Neuronal stem cell (in vitro differentiated cells): ENCODE measurements around the gene DIRAS1.
A peak's percentile ranks its signal among the peaks of the same experiment; 100 is the strongest.

Experiments
- DNase-seq: peaks from one replicate; pipeline ENCODE4 v3.0.0-alpha.2; 2013; ENCODE audit warnings: low spot score
- H2AFZ ChIP-seq: one replicate; pipeline ENCODE4 v1.6.1; 2013; ENCODE audit warnings: mild to moderate bottlenecking, low read length, inconsistent platforms
- H2AK5ac ChIP-seq: 2 replicates; pipeline ENCODE4 v1.6.1; 2013; ENCODE audit warnings: low read depth, mild to moderate bottlenecking, inconsistent platforms, low read length, moderate library complexity, mixed read lengths
- H2BK120ac ChIP-seq: 2 replicates; pipeline ENCODE4 v1.6.1; 2013; ENCODE audit warnings: low read depth, mild to moderate bottlenecking, inconsistent platforms, low read length, moderate library complexity, mixed read lengths
- H2BK12ac ChIP-seq: one replicate; pipeline ENCODE4 v1.6.1; 2013; ENCODE audit warnings: low read length, inconsistent platforms
- H2BK15ac ChIP-seq: 2 replicates; pipeline ENCODE4 v1.6.1; 2013; ENCODE audit warnings: mild to moderate bottlenecking, low read length, inconsistent platforms, mixed read lengths
- H2BK5ac ChIP-seq: one replicate; pipeline ENCODE4 v1.6.1; 2013; ENCODE audit warnings: inconsistent platforms, mild to moderate bottlenecking, low read length, moderate library complexity
- H3K14ac ChIP-seq: one replicate; pipeline ENCODE4 v1.6.1; 2013; ENCODE audit warnings: low read length, inconsistent platforms
- H3K18ac ChIP-seq: 2 replicates; pipeline ENCODE4 v1.6.1; 2013; ENCODE audit warnings: low read length, inconsistent platforms
- H3K23ac ChIP-seq: 2 replicates; pipeline ENCODE4 v1.6.1; 2013; ENCODE audit warnings: low read depth, mild to moderate bottlenecking, mixed read lengths, low read length, inconsistent platforms; ENCODE audit not compliant: poor library complexity
- H3K27ac ChIP-seq: replicated peaks from 3 replicates; pipeline ENCODE4 v1.5.1; 2013; ENCODE audit warnings: low read length, inconsistent platforms
- H3K27me3 ChIP-seq, 3 experiments: 2 replicates each; pipeline ENCODE4 v1.6.1; 2013; ENCODE audit warnings: low read length in 3 of 3, mild to moderate bottlenecking in 2 of 3, inconsistent platforms in 1 of 3, low read depth in 1 of 3, mixed read lengths in 1 of 3, moderate library complexity in 1 of 3; ENCODE audit not compliant: control insufficient read depth in 3 of 3, insufficient read depth in 3 of 3
- H3K36me3 ChIP-seq, 2 donors: replicated peaks in 1 of 2; 2 replicates each; pipeline ENCODE4 v1.6.1; 2013; ENCODE audit warnings: low read length in 2 of 2; ENCODE audit not compliant: control insufficient read depth in 2 of 2, insufficient read depth in 2 of 2
- H3K4ac ChIP-seq: 2 replicates; pipeline ENCODE4 v1.6.1; 2013; ENCODE audit warnings: inconsistent platforms, mild to moderate bottlenecking, low read length, moderate library complexity
- H3K4me1 ChIP-seq, 2 donors: 1 replicate in 1 of 2; 2 replicates in 1 of 2; pipeline ENCODE4 v1.6.1; 2013; ENCODE audit warnings: low read length in 2 of 2, low read depth in 1 of 2; ENCODE audit not compliant: control insufficient read depth in 2 of 2, insufficient read depth in 1 of 2
- H3K4me2 ChIP-seq: one replicate; pipeline ENCODE4 v1.6.1; 2013; ENCODE audit warnings: mild to moderate bottlenecking, low read length, inconsistent platforms; ENCODE audit not compliant: insufficient read depth, poor library complexity, severe bottlenecking
- H3K4me3 ChIP-seq, 2 donors: 2 replicates each; pipeline ENCODE4 v1.5.1; 2013; ENCODE audit warnings: low read length in 2 of 2, mild to moderate bottlenecking in 2 of 2, inconsistent platforms in 1 of 2, moderate library complexity in 1 of 2
- H3K79me1 ChIP-seq: one replicate; pipeline ENCODE4 v1.6.1; 2013; ENCODE audit warnings: low read depth, mild to moderate bottlenecking, inconsistent platforms, low read length, moderate library complexity
- H3K9ac ChIP-seq: one replicate; pipeline ENCODE4 v1.6.1; 2013; ENCODE audit warnings: mild to moderate bottlenecking, low read depth, low read length, inconsistent platforms; ENCODE audit not compliant: poor library complexity
- H3K9me3 ChIP-seq, 2 donors: replicated peaks in 1 of 2; 2 replicates each; pipeline versions ENCODE3 to v1.6.1; 2013; ENCODE audit warnings: low read length in 2 of 2, mild to moderate bottlenecking in 2 of 2, inconsistent platforms in 1 of 2, low read depth in 1 of 2, mixed read lengths in 1 of 2, moderate library complexity in 1 of 2; ENCODE audit not compliant: control insufficient read depth in 2 of 2, insufficient read depth in 1 of 2
- H4K8ac ChIP-seq: one replicate; pipeline ENCODE4 v1.6.1; 2013; ENCODE audit warnings: low read depth, mild to moderate bottlenecking, inconsistent platforms, low read length, moderate library complexity
- H4K91ac ChIP-seq: one replicate; pipeline ENCODE4 v1.6.1; 2013; ENCODE audit warnings: low read length, low read depth, mild to moderate bottlenecking, inconsistent platforms; ENCODE audit not compliant: poor library complexity
- WGBS, 2 donors: extraction: QIAGEN DNeasy Blood & Tissue Kit; methylation state at CpG; one replicate each; pipeline ENCODE4 v1.1.7; 2013; ENCODE audit warnings: missing lambda C conversion rate in 2 of 2, mixed read lengths in 1 of 2; ENCODE audit not compliant: insufficient read length in 2 of 2, insufficient replicate concordance in 1 of 2; ENCODE audit errors: extremely low coverage in 2 of 2; 5-methylcytosine and 5-hydroxymethylcytosine counted together

Gene DIRAS1

DNA sequence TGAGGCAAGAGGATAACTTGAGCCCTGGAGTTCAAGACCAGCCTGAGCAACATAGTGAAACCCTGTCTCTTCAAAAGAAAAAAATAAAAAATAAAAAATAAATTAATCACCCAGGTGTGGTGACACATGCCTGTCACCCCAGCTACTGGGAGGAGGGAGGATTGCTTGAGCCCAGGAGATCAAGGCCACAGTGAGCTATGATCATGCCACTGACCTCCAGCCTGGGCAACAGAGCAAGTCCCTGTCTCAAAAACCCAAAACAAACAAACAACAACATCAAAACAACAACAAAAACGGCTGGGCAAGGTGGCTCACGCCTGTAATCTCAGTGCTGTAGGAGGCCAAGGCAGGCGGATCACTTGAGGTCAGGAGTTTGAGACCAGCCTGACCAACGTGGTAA lies 22.9 kb upstream of the DIRAS1 start:
- H4K8ac ChIP-seq: no peak overlapping the region
- DNase-seq: no peak
- H3K18ac ChIP-seq: no peak overlapping the region
- no peaks in the 10 kb centered on the region for H3K36me3 ChIP-seq
- no peak overlapping the region for H3K27ac ChIP-seq
- H3K9me3 ChIP-seq: peaks cover 0 to 3% of the 10 kb centered on the region in 2 donors
- peaks cover 5% of the 10 kb centered on the region in 2 donors for H3K4me1 ChIP-seq
- no peak overlapping the region for H3K4me3 ChIP-seq
- no peak overlapping the region for H2BK12ac ChIP-seq
- peaks cover 0 to 2% (median 0%) of the 10 kb centered on the region in 3 experiments for H3K27me3 ChIP-seq
- H3K79me1 ChIP-seq: peaks cover 7% of the 10 kb centered on the region
- no peak overlapping the region for H2AK5ac ChIP-seq
- H2BK15ac ChIP-seq: no peak overlapping the region
- H3K4ac ChIP-seq: no peak overlapping the region
- no peak overlapping the region for H3K4me2 ChIP-seq
- no peak overlapping the region for H3K14ac ChIP-seq
- H2AFZ ChIP-seq: no peak overlapping the region
- no peak overlapping the region for H4K91ac ChIP-seq
- H3K9ac ChIP-seq: no peak overlapping the region
- no peak overlapping the region for H3K23ac ChIP-seq
- WGBS, 2 donors: no CpG with 5 or more reads among the region's 4 CpGs
- no peak overlapping the region for H2BK5ac ChIP-seq
- no peak overlapping the region for H2BK120ac ChIP-seq

DNA sequence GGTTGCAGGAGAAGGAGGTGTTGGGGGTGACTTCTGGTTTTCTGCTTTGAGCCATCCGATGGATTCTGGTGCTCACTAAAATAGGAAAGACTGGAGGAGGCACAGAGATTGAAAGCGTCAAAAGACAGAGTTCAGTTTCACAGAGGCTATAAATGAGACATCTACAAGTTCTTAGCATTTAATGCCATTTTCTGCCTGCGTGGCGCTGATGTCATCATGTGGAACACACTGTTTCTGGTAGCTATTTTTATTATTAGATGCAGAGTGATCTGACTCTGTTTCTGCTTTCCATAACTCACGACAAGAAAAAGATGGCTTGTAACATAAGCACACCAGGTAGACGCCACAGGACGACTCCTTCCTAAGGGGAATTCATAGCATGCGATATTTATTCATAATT lies 21.9 kb upstream of the DIRAS1 start:
- no peak overlapping the region for H2BK120ac ChIP-seq
- no peak overlapping the region for H2BK5ac ChIP-seq
- no peak overlapping the region for H3K18ac ChIP-seq
- H2AK5ac ChIP-seq: no peak overlapping the region
- peaks cover 10% of the 10 kb centered on the region for H3K79me1 ChIP-seq
- no peak overlapping the region for H4K91ac ChIP-seq
- H4K8ac ChIP-seq: no peak overlapping the region
- H3K27ac ChIP-seq: no peak overlapping the region
- no peak overlapping the region for H2AFZ ChIP-seq
- no CpG with 5 or more reads among the region's 8 CpGs for WGBS, 2 donors
- H3K14ac ChIP-seq: no peak overlapping the region
- no peak overlapping the region for H2BK15ac ChIP-seq
- H3K4me2 ChIP-seq: no peak overlapping the region
- H3K4me3 ChIP-seq: no peak overlapping the region
- H3K9me3 ChIP-seq: no peaks in the 10 kb centered on the region
- H3K36me3 ChIP-seq: no peaks in the 10 kb centered on the region
- peaks cover 5 to 7% of the 10 kb centered on the region in 2 donors for H3K4me1 ChIP-seq
- H3K4ac ChIP-seq: no peak overlapping the region
- no peak overlapping the region for H3K23ac ChIP-seq
- DNase-seq: no peak
- no peak overlapping the region for H3K9ac ChIP-seq
- H3K27me3 ChIP-seq: no peaks in the 10 kb centered on the region
- no peak overlapping the region for H2BK12ac ChIP-seq

- no peak overlapping the region for H4K91ac ChIP-seq
- H3K27me3 ChIP-seq: no peaks in the 10 kb centered on the region
- H3K79me1 ChIP-seq: peaks cover 15% of the 10 kb centered on the region
- peak overlapping the region; percentile 82 for H2AFZ ChIP-seq
- H3K4ac ChIP-seq: no peak overlapping the region
- no peak overlapping the region for H3K14ac ChIP-seq
- H3K36me3 ChIP-seq: peaks cover 15 to 19% of the 10 kb centered on the region in 2 donors
- no peak overlapping the region for H2BK15ac ChIP-seq
- peak overlapping the region in 1 of 2 donors; percentile 30 for H3K4me3 ChIP-seq
- H3K23ac ChIP-seq: no peak overlapping the region
- no peak overlapping the region for H2BK12ac ChIP-seq
- no CpG with 5 or more reads among the region's 13 CpGs for WGBS, 2 donors
- H3K4me1 ChIP-seq: peaks cover 5 to 7% of the 10 kb centered on the region in 2 donors
- H3K18ac ChIP-seq: no peak overlapping the region
- no peak overlapping the region for H3K9ac ChIP-seq
- no peak for DNase-seq
- H3K4me2 ChIP-seq: no peak overlapping the region
- H2AK5ac ChIP-seq: no peak overlapping the region
- no peak overlapping the region for H4K8ac ChIP-seq
- no peak overlapping the region for H2BK120ac ChIP-seq
- peaks cover 0 to 7% of the 10 kb centered on the region in 2 donors for H3K9me3 ChIP-seq
- H3K27ac ChIP-seq: no peak overlapping the region
- H2BK5ac ChIP-seq: no peak overlapping the region
These were observed 19.1 kb upstream of the DIRAS1 start for GRCh38 chr19:2740314-2740656.

- peak within 1 kb of the TSS; percentile 93 for H4K8ac ChIP-seq
These were observed 18.6 kb upstream of the DIRAS1 start, which contains the start of gene SLC39A3 for GRCh38 chr19:2739602-2740313. SLC39A3 (minus strand) TSS chr19:2740017; CDS start chr19:2737257, 2,760 bp downstream.

More at GRCh38 chr19:2739602-2740313, 18.6 kb upstream of the DIRAS1 start, which contains the start of gene SLC39A3:
- no peaks in the 10 kb centered on the region for H3K27me3 ChIP-seq
- peak; percentile 99 for DNase-seq
- no peak within 1 kb of the TSS for H4K91ac ChIP-seq
- peaks cover 20 to 24% of the 10 kb centered on the region in 2 donors for H3K36me3 ChIP-seq
- peaks cover 15% of the 10 kb centered on the region for H3K79me1 ChIP-seq
- H2BK120ac ChIP-seq: no peak within 1 kb of the TSS
- peak within 1 kb of the TSS; percentile 97 for H2AFZ ChIP-seq
- peak within 1 kb of the TSS; percentile 65 for H3K18ac ChIP-seq
- peak within 1 kb of the TSS; percentile 73 for H3K23ac ChIP-seq
- peak within 1 kb of the TSS; percentile 95 for H3K9ac ChIP-seq
- no peak within 1 kb of the TSS for H2BK5ac ChIP-seq
- no peak within 1 kb of the TSS for H2BK12ac ChIP-seq
- H3K9me3 ChIP-seq: peaks cover 0 to 7% of the 10 kb centered on the region in 2 donors
- H3K4me3 ChIP-seq: peak within 1 kb of the TSS; percentile 90 to 93
- peaks cover 5 to 7% of the 10 kb centered on the region in 2 donors for H3K4me1 ChIP-seq
- H2BK15ac ChIP-seq: no peak within 1 kb of the TSS
- H3K4me2 ChIP-seq: peak within 1 kb of the TSS; percentile 71
- H3K4ac ChIP-seq: peak within 1 kb of the TSS; percentile 76
- H2AK5ac ChIP-seq: peak within 1 kb of the TSS; percentile 68
- no peak within 1 kb of the TSS for H3K27ac ChIP-seq
- peak within 1 kb of the TSS; percentile 47 for H3K14ac ChIP-seq
- no CpG with 5 or more reads among the region's 64 CpGs for WGBS, 2 donors
